Fibroblast of lung (primary cell): Measurements from ENCODE around the gene PIGR.

Experiments used
- CTCF ChIP-seq, 2 donors: IDR thresholded peaks in 1 of 2; conservative IDR thresholded peaks in 1 of 2; 1 replicate in 1 of 2; 2 replicates in 1 of 2; pipeline ENCODE4 v1.5.1; 2011 to 2012; ENCODE audit warnings: low read length in 2 of 2, control low read depth in 1 of 2, inconsistent platforms in 1 of 2, low read depth in 1 of 2, mild to moderate bottlenecking in 1 of 2
- EZH2 ChIP-seq: IDR thresholded peaks from 2 replicates; pipeline ENCODE4 v1.5.1; 2012; ENCODE audit warnings: low read length, control low read depth, mild to moderate bottlenecking; ENCODE audit errors: missing control alignments

DNA sequence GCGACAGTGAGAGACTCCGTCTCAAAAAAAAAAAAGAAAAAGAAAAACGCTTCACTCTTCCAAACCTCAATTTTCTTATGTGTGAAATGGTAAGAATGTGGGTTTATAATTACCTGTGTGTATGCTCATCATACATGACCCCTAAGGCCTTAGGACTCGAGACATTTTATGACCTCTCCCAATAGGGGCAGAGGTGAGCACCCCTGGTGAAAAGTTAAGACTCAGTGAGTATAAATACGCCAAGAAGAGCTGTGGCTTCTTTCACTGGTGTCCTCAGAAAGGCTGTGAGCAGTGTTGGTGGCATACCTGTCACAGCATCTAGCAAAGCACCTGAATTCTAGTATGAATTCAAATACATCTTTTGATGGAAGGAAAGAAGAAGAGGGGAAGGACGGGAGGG lies 16.7 kb downstream of the PIGR start:
- TF ChIP-seq EZH2 = no peak
- TF ChIP-seq CTCF (conservative IDR thresholded peaks at IDR 0.05 in 1 of 2, IDR thresholded peaks at IDR 0.05 in 1 of 2; ENCODE audit: low read depth in 1 of 2, low read length in 2 of 2) = no peak
